Skeletal muscle satellite cell (primary cell): ENCODE measurements around the gene BRD9.
"Not testable (repeated sequence)": the region's sequence is repeated elsewhere in the genome, so short reads cannot be mapped to it uniquely, and the experiment has no call there.

ENCODE experiments used
- H3K27me3 ChIP-seq: 2 replicates; pipeline ENCODE4 v1.7.0; 2013; ENCODE audit warnings: low read length; ENCODE audit not compliant: control insufficient read depth, insufficient read depth
- H3K36me3 ChIP-seq: 2 replicates; pipeline ENCODE4 v1.7.0; 2013; ENCODE audit warnings: mild to moderate bottlenecking, control low read depth, low read length; ENCODE audit not compliant: insufficient read depth
- H3K4me1 ChIP-seq: 2 replicates; pipeline ENCODE4 v1.7.0; 2013; ENCODE audit warnings: low read length; ENCODE audit not compliant: control insufficient read depth, insufficient read depth
- H3K4me2 ChIP-seq: 2 replicates; pipeline ENCODE4 v1.7.0; 2013; ENCODE audit warnings: mild to moderate bottlenecking, low read length
- H3K4me3 ChIP-seq: 2 replicates; pipeline ENCODE4 v1.7.0; 2013; ENCODE audit warnings: low read length
- H3K9ac ChIP-seq: 2 replicates; pipeline ENCODE4 v1.7.0; 2013; ENCODE audit warnings: mild to moderate bottlenecking, low read depth, low read length, moderate library complexity
- H3K9me3 ChIP-seq: replicated peaks from 2 replicates; pipeline ENCODE4 v1.7.0; 2013; ENCODE audit warnings: mild to moderate bottlenecking, control low read depth, low read length

BRD9 gene

DNA sequence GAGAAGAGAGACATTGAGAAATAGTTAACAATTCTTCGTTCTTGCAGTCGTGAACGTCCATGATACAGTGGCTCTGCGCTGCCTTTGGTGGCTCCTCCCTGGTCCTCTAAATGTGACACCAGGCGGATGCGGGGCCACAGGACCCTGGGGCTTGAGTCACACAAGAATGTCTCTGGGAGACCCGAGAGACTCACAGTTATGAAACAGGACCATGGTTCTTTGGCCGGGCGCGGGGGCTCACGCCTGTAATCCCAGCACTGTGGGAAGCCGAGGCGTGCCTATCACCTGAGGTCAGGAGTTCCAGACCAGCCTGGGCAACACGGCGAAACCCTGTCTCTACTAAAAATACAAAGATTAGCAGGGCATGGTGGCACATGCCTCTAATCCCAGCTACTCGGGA, 41.0 kb downstream of the BRD9 start:
- Histone ChIP-seq H3K4me3 (no peak overlapping the region), H3K9ac (no peak overlapping the region), H3K36me3 (no peaks in the 10 kb centered on the region), H3K4me1 (no peaks in the 10 kb centered on the region), H3K27me3 (peaks cover 35% of the 10 kb centered on the region), H3K4me2 (no peak overlapping the region), H3K9me3 (no peaks in the 10 kb centered on the region)

DNA sequence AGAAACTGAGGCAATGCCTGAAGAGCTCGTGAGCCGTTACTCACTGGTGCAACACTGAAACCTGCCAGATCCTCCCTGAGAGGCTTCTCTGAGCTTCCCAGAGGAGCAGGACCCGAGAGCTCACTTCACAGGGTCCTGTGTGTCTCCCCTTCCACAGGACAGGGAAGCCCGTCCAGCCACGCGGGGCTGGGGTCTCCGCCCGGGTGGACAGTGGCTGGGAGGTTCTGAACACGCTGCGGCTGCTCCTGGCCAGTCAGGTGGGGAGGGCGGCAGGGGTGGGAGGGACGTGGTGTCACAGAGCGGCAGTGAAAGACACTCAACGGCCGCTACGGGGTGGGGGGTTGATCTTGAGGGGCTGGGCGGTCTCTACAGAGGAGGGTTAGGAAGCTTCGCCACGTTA, 41.5 kb downstream of the BRD9 start:
- Histone ChIP-seq H3K4me2 (no peak overlapping the region), H3K4me1 (no peaks in the 10 kb centered on the region), H3K4me3 (no peak overlapping the region), H3K36me3 (no peaks in the 10 kb centered on the region), H3K9me3 (no peaks in the 10 kb centered on the region), H3K27me3 (peaks cover 35% of the 10 kb centered on the region), H3K9ac (no peak overlapping the region)

DNA sequence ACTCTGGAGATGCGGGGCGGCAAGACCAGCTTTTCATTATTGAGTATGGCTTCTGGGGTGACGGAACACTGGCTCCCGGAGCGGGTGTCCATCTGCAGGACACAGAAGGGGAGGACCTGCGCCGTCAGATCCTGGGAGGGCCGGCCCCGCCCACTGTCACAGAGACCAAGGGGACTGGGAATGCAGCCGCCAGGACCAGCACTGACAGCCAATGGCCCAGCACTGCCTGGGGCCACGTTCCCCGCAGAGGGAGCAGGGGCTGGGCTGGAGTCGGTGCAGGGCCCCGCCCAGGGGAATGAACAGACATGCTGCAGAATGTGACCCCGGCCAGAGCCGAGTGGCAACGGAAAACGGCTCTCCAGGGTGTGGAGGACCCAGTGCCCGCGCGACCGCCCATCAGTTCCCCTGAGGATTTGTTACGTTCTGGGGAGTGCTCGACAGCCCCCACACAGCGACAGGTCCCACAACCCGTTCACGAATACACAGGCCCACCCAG, 42.0 kb downstream of the BRD9 start, which contains the start of gene ZDHHC11:
TSS of gene ZDHHC11 (minus strand) at position 476 of the 496 bp plus-strand sequence. CDS start at position 92, 384 bp downstream.
- peaks cover 35% of the 10 kb centered on the region for H3K27me3 ChIP-seq
- H3K4me1 ChIP-seq: no peaks in the 10 kb centered on the region
- no peaks in the 10 kb centered on the region for H3K36me3 ChIP-seq
- no peak within 1 kb of the TSS for H3K4me2 ChIP-seq
- no peaks in the 10 kb centered on the region for H3K9me3 ChIP-seq
- no peak within 1 kb of the TSS for H3K9ac ChIP-seq
- no peak within 1 kb of the TSS for H3K4me3 ChIP-seq

DNA sequence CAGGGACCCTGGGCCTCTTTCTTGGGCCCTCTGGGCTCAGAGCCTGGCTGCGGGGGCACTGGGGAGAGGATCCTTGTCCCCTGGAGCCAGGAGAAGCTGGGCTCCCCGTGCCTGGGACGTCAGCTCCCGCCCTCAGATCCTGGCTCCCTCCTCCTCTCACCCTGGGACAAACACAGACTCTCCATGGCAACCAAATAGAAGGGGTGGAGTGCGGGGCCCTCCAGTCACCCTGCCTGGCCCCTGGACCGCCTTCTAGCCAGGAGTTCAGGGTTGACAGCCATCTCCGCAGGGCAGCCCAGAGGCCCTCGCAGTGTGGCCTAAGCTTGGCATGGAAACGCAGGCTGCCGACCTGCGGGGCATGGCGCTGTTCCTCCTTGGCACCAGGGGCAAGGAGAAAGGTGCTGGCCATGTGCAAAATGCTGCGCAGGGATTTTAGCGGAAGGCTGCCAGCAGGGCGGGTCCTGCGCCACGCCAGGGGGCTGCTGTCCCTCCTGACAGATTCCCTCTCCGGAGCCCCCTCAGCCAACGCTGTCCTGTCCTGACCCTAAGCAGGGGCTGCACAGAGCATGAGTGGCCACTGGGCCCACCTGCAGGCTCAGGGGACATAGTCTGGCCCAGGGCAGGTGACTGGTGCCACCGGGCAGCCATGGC, 42.8 kb downstream of the BRD9 start:
- no peak overlapping the region for H3K4me2 ChIP-seq
- no peak overlapping the region for H3K4me3 ChIP-seq
- H3K27me3 ChIP-seq: peaks cover 35% of the 10 kb centered on the region
- no peaks in the 10 kb centered on the region for H3K36me3 ChIP-seq
- H3K9ac ChIP-seq: no peak overlapping the region
- no peaks in the 10 kb centered on the region for H3K9me3 ChIP-seq
- H3K4me1 ChIP-seq: no peaks in the 10 kb centered on the region

DNA sequence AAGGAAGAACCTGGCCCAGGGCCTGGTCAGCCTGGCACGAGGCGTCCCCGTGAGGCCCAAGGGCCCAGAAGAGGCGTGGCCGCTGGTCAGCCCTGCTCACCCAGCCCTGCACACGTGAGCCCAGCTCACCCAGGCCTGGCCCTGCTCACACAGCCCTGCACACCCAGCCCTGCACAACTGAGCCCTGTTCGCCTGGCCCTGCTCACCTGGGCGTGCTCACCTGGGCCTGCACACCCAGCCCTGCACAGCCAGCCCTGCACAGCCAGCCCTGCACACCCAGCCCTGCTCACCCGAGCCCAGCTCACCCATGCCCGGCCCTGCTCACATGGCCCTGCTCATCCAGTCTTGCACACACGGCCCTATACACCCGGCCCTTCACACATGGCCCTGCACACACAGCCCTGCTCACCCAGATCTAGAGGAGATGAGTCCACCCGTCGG, 43.9 kb downstream of the BRD9 start:
- no peak overlapping the region for H3K9ac ChIP-seq
- no peaks in the 10 kb centered on the region for H3K4me1 ChIP-seq
- no peaks in the 10 kb centered on the region for H3K9me3 ChIP-seq
- H3K4me3 ChIP-seq: no peak overlapping the region
- peaks cover 35% of the 10 kb centered on the region for H3K27me3 ChIP-seq
- no peaks in the 10 kb centered on the region for H3K36me3 ChIP-seq
- no peak overlapping the region for H3K4me2 ChIP-seq

DNA sequence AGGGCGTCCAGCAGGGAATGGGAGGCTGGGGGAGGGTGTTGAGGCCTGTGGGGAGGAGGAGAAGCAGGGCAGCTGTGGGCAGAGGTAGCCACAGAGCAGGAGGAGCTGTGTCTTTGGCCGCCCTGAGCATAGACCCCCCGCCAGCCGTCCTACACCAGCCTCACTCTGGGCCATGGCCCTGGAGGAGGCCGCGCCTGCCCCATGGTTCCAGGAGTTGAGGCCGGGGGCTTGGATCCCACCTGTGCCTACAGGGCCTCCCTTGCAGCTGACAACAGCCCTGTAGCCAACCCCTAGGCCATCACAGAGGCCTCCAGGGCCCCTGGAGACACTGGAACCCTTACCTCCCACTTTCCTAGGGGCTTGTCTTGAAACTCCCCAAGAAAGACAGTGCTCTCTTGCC, 44.9 kb downstream of the BRD9 start:
- H3K9me3 ChIP-seq, H3K4me2 ChIP-seq, H3K4me3 ChIP-seq, H3K36me3 ChIP-seq, H3K9ac ChIP-seq, H3K4me1 ChIP-seq: not testable (repeated sequence)
- H3K27me3 ChIP-seq: peaks cover 30% of the 10 kb centered on the region

DNA sequence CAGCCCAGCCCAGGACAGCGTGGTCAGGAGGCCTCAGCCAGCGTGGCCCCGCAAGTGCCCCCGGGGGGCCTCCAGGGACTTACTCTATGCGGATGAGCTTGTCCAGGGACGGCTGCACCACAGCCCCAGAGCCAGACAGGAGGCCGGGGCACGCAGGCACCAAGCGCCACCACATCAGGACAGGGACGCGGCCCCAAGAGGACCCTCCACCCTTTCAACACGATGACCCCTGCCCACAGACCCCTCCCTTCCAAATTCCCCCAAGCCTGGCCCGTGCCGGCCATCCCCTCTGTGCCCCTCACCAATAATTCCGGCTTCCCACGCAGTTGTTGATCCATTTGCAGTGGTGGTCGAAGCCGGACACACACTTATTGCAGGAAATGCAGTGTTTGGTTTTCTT, 45.4 kb downstream of the BRD9 start:
- not testable (repeated sequence) for H3K4me1 ChIP-seq, H3K9ac ChIP-seq, H3K9me3 ChIP-seq, H3K4me3 ChIP-seq, H3K4me2 ChIP-seq, H3K36me3 ChIP-seq
- peaks cover 25% of the 10 kb centered on the region for H3K27me3 ChIP-seq

DNA sequence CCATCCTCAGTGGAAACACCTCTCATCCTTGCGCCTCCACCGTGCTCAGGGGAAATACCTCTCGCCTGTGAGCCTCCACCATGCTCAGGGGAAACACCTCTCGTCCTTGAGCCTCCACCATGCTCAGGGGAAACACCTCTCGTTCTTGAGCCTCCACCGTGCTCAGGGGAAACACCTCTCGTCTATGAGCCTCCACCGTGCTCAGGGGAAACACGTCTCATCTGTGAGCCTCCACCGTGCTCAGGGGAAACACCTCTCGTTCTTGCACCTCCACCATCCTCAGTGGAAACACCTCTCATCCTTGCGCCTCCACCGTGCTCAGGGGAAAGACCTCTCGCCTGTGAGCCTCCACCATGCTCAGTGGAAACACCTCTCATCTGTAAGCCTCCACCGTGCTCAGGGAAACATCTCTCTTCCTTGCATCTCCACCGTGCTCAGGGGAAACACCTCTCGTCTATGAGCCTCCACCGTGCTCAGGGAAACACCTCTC, 46.0 kb downstream of the BRD9 start:
- not testable (repeated sequence) for H3K36me3 ChIP-seq, H3K4me2 ChIP-seq, H3K9me3 ChIP-seq, H3K4me3 ChIP-seq, H3K9ac ChIP-seq, H3K4me1 ChIP-seq
- H3K27me3 ChIP-seq: peaks cover 22% of the 10 kb centered on the region

DNA sequence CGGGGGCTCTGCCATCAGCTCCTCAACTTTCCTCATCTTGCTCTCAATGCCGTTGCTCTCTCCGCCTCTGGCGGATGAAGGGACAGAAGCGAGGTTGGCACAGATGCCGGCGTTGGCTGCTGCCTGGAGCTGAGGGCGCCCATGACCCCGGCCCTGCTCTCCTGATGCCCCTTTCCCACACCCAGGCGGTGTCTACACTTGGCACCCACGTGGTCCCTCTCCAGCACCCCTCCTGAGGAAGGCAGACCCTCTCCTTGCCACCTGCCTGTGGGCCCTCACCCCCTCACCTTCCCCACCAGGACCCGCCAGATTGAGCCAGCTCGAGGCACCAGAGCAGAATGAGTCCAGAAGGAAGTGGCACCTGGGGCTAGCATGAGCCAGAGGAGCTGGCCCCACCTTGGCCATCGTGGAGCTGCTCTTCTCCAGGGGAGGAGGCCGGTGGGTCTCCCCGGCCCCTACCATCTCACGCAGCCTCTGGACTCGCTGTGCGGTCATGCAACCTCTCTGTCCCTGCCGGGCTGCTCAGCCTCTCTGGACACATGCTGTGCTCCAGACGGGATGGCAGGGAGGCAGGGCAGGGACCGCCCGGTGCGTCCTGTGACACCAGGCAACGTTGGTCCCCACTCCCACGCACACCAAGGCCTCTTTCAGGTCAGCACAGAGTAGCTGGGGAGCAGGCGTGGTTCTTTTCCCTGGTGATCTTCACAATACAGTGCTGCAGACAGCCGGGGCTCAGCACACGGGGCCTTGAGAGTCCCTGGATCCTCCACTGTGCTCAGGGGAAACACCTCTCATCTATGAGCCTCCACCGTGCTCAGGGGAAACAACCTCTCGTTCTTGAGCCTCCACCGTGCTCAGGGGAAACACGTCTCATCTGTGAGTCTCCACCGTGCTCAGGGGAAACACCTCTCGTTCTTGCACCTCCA, 46.7 kb downstream of the BRD9 start:
- not testable (repeated sequence) for H3K36me3 ChIP-seq, H3K4me2 ChIP-seq, H3K4me3 ChIP-seq, H3K9me3 ChIP-seq, H3K9ac ChIP-seq, H3K4me1 ChIP-seq
- H3K27me3 ChIP-seq: peaks cover 18% of the 10 kb centered on the region

DNA sequence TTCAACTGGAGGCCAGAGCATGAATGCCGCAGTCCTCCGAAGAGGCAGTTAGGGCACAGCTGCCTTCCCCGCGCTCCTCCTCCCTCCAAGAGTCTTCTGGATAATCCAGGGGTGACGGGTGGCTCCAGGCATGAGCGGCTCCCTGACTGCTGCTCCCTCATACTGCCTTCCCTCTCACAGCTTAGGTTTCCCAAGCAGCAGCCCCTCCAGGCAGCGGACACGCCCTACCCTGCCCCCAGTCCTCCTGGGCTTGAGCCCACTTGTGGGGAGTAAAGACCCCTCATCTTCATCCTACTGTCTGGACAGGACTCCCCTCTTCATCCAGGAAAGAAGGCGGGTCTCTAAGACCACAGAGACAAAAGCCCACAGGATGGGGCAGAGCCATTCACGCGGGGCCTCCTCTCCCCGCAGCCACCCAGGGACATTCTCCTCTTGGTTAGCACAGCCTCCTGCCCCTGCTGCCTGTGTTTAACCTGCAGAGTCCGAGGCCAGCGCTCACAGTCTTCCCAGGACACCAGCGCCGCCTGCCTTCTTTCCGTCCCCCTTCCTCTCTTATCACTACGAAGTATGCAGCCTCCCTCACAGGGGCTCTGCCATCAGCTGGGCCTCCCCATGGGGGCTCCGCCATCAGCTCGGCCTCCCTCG, 47.4 kb downstream of the BRD9 start:
- H3K4me1 ChIP-seq, H3K9ac ChIP-seq, H3K36me3 ChIP-seq, H3K4me2 ChIP-seq, H3K9me3 ChIP-seq, H3K27me3 ChIP-seq, H3K4me3 ChIP-seq: not testable (repeated sequence)

DNA sequence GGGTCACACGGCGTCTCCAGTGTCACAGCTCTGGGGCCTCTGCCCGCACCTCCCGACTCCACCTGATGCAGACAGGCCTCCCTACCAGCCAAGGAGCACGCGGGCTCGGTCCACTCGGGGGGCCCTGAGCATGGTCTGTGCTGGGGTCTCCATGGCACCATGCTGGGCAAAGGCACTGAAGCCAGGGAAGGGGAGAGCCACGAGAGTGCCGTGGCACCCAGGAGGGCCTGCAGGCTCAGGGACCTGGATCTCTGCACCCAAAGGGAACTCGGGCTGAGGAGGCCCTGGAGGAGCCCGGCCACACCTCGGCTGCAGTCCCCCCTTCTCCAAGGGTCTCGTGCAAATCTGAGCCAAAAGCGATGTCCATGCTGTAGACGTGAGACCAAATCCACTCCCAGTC, 48.2 kb downstream of the BRD9 start:
- not testable (repeated sequence) for H3K4me3 ChIP-seq, H3K4me1 ChIP-seq, H3K9ac ChIP-seq, H3K36me3 ChIP-seq, H3K9me3 ChIP-seq, H3K4me2 ChIP-seq, H3K27me3 ChIP-seq
